Measurements from ENCODE around the gene NELFB. TPM values are rescaled to one million over a fixed set of nuclear protein-coding genes. Genes with fewer than 3 reads are reported as not detected.

The NELFB gene
- total and polyA plus RNA-seq, 9 of the 15 experiments (the other 6 are each of a cell fraction or from before 2014, with no cell fraction given) = 0.24 to 84.0 (median 29.7) TPM

- Histone ChIP-seq H3K27me3 (ENCODE audit: control insufficient read depth in 2 of 2, insufficient read depth in 2 of 2, low read length in 2 of 2) (no peaks in the 10 kb centered on the region), H3K4me1 (replicated peaks in 1 of 2; ENCODE audit: control insufficient read depth in 2 of 2, insufficient read depth in 2 of 2, low read length in 2 of 2) (peaks cover 21 to 97% of the 10 kb centered on the region in 2 experiments), H3K9ac (ENCODE audit: insufficient read depth in 1 of 2, low read depth in 2 of 2, low read length in 2 of 2) (peak within 1 kb of the TSS in 1 of 2 experiments; percentile 81; a peak in 2 of 4 replicates), H2AFZ (ENCODE audit: low read depth, low read length) (peak within 1 kb of the TSS; percentile 68; the same call in 1 of the 2 replicates), H3K36me3 (ENCODE audit: control insufficient read depth, insufficient read depth, low read length) (no peaks in the 10 kb centered on the region), H3K27ac (ENCODE audit: extremely low read depth, low read depth, low read length) (no peak within 1 kb of the TSS), H3K9me1 (ENCODE audit: control insufficient read depth, insufficient read depth, low read length) (no peaks in the 10 kb centered on the region), H3K4me3 (no peak within 1 kb of the TSS), H3K79me2 (ENCODE audit: control insufficient read depth, insufficient read depth, low read length) (no peaks in the 10 kb centered on the region), H3K4me2 (ENCODE audit: insufficient read depth, low read length) (peak within 1 kb of the TSS; percentile 50; the same call in 1 of the 2 replicates), H4K20me1 (replicated peaks; ENCODE audit: control insufficient read depth, insufficient read depth, low read length) (no peaks in the 10 kb centered on the region), H3K9me3 (replicated peaks; ENCODE audit: control insufficient read depth, insufficient read depth, low read depth, low read length) (no peaks in the 10 kb centered on the region)
- peak; percentile 98 for FAIRE-seq
- BruUV-seq (replicated peaks) = no TSS peak
- in situ Hi-C loops (cut with MboI) (loop anchor here (5.0 to 25.0 kb wide), 3 partner anchors 40 to 440 kb away; partner anchors contain the start of genes ANAPC2, CCDC183, SSNA1 and TMEM141), intact Hi-C loops (cut with micrococcal nuclease) (loop anchor here (1.0 to 2.0 kb wide), 3 partner anchors 39 to 176 kb away; partner anchors contain the start of genes ANAPC2 and SSNA1)
- POLR2A ChIA-PET = interaction anchor here (0.7 to 1.9 kb wide), 5 partner anchors 13 to 140 kb away, joined by 3 to 6 read pairs (median 3); partner anchors contain the start of genes ANAPC2, MAN1B1 and SSNA1
- DNase-seq (ENCODE audit: extremely low read depth in 1 of 4, low spot score in 3 of 4) = peak; percentile 71 to 91 (median 76)
- CTCF ChIA-PET (ENCODE audit: low intra/inter-chr PET ratio) = interaction anchor here (0.8 to 2.6 kb wide), 5 partner anchors 39 to 182 kb away, joined by 3 to 19 read pairs (median 5); partner anchors contain the start of genes ANAPC2, MAN1B1, NPDC1 and SSNA1
- WGBS (ENCODE audit: insufficient coverage, low coverage, missing lambda C conversion rate) = 26% methylated on average over 22 of the region's 25 CpGs
- ATAC-seq = peak; percentile 78
- TF ChIP-seq ZBTB2 (IDR thresholded peaks at IDR 0.05) (no peak), MTA1 (IDR thresholded peaks at IDR 0.05; ENCODE audit: borderline replicate concordance) (no peak), POLR3A (IDR thresholded peaks at IDR 0.05; ENCODE audit: borderline replicate concordance, extremely low read depth, insufficient read depth, insufficient read length) (no peak), HNRNPLL (IDR thresholded peaks at IDR 0.05; ENCODE audit: low read depth, low read length, poor library complexity, severe bottlenecking) (no peak), HOMEZ (CRISPR knock-in tag; IDR thresholded peaks at IDR 0.05) (no peak), GATAD2B (IDR thresholded peaks at IDR 0.05; ENCODE audit: borderline replicate concordance) (no peak; the same call in 1 of the 2 replicates), ZNF444 (CRISPR knock-in tag; IDR thresholded peaks at IDR 0.05) (peak; percentile 76; the same call in 1 of the 2 replicates), ZNF274 (IDR thresholded peaks at IDR 0.05; ENCODE audit: borderline replicate concordance, low read depth, low read length) (no peak), ATF1 (CRISPR knock-in tag; IDR thresholded peaks at IDR 0.05) (no peak), ATF1 (tag; IDR thresholded peaks at IDR 0.05) (peak; percentile 27; the same call in 1 of the 2 replicates), ZKSCAN1 (IDR thresholded peaks at IDR 0.05; ENCODE audit: low read depth, low read length) (no peak)
- TF ChIP-seq, protein P1, sequence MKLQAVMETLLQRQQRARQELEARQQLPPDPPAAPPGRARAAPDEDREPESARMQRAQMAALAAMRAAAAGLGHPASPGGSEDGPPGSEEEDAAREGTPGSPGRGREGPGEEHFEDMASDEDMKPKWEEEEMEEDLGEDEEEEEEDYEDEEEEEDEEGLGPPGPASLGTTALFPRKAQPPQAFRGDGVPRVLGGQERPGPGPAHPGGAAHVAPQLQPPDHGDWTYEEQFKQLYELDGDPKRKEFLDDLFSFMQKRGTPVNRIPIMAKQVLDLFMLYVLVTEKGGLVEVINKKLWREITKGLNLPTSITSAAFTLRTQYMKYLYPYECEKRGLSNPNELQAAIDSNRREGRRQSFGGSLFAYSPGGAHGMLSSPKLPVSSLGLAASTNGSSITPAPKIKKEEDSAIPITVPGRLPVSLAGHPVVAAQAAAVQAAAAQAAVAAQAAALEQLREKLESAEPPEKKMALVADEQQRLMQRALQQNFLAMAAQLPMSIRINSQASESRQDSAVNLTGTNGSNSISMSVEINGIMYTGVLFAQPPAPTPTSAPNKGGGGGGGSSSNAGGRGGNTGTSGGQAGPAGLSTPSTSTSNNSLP (IDR thresholded peaks at IDR 0.05; ENCODE audit: borderline replicate concordance, low read depth, low read length) = no peak
Observed at GRCh38 chr9:137227054-137227852, 27.9 kb upstream of the NELFB start, which contains the start of gene RNF224. RNF224 (plus strand) TSS chr9:137227502; CDS start chr9:137228336, 834 bp downstream.
